Stimulated activated CD4-positive, alpha-beta T cell treated with anti-CD3 and anti-CD28 coated beads, Interleukin-12 subunit alpha, Interleukin-12 subunit beta, amount 100 ng/mL, for 48 hours (primary cell): ENCODE data around the gene PDHB.

Source experiments
- DNase-seq, 3 donors: peaks; one replicate each; pipeline ENCODE4 v3.0.0-alpha.2; 2020; ENCODE audit warnings: low read depth in 2 of 3, low spot score in 1 of 3

Gene PDHB

GRCh38 chr3:58404396-58404795 is 29.2 kb downstream of the PDHB start:
- no peak for DNase-seq

GRCh38 chr3:58403513-58404109 is 30.0 kb downstream of the PDHB start:
- no peak for DNase-seq

- DNase-seq: no peak
Observed at GRCh38 chr3:58398669-58399333, 34.8 kb downstream of the PDHB start.

GRCh38 chr3:58394339-58394738 is 39.3 kb downstream of the PDHB start:
- DNase-seq: no peak

GRCh38 chr3:58392181-58392580 is 41.5 kb downstream of the PDHB start:
- no peak for DNase-seq

GRCh38 chr3:58391156-58391865 is 42.3 kb downstream of the PDHB start:
- no peak for DNase-seq

GRCh38 chr3:58388550-58389091 is 45.0 kb downstream of the PDHB start:
- no peak for DNase-seq

GRCh38 chr3:58387650-58388546 is 45.7 kb downstream of the PDHB start:
- no peak for DNase-seq

- no peak for DNase-seq
Observed at GRCh38 chr3:58386626-58387365, 46.8 kb downstream of the PDHB start.

GRCh38 chr3:58384381-58385090 is 49.1 kb downstream of the PDHB start:
- DNase-seq: no peak

- DNase-seq: no peak
Observed at GRCh38 chr3:58383904-58384303, 49.7 kb downstream of the PDHB start.

GRCh38 chr3:58383476-58383875 is 50.2 kb downstream of the PDHB start:
- DNase-seq: no peak

GRCh38 chr3:58379351-58380073 is 54.1 kb downstream of the PDHB start:
- DNase-seq: no peak

- DNase-seq: no peak
Observed at GRCh38 chr3:58377750-58378149, 55.9 kb downstream of the PDHB start.
